Activated gamma-delta T cell treated with anti-CD3 and anti-CD28 coated beads, Interleukin-2, amount 50 U/mL, for 16 hours (primary cell): ENCODE results near the gene GPR137.
A peak's percentile ranks its signal among the peaks of the same experiment; 100 is the strongest.
"Not testable (repeated sequence)": the region's sequence is repeated elsewhere in the genome, so short reads cannot be mapped to it uniquely, and the experiment has no call there.

Source experiments
- DNase-seq: peaks from one replicate; pipeline ENCODE4 v3.0.0-alpha.2; 2020; ENCODE audit warnings: low read depth

GPR137 gene

DNA sequence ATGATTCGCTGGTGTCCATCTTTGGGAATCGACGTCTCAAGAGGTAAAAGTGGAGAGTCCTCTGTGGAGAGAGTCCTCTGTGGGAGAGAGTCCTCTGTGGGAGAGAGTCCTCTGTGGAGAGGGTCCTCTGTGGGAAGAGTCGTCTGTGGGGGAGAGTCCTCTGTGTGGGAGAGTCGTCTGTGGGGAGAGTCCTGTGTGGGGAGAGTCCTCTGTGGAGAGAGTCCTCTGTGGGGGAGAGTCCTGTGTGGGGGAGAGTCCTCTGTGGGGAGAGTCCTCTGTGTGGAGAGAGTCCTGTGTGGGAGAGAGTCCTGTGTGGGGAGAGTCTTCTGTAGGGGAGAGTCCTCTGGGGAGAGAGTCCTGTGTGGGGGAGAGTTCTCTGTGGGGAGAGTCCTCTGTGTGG lies 35.4 kb downstream of the GPR137 start:
- DNase-seq: no peak

DNA sequence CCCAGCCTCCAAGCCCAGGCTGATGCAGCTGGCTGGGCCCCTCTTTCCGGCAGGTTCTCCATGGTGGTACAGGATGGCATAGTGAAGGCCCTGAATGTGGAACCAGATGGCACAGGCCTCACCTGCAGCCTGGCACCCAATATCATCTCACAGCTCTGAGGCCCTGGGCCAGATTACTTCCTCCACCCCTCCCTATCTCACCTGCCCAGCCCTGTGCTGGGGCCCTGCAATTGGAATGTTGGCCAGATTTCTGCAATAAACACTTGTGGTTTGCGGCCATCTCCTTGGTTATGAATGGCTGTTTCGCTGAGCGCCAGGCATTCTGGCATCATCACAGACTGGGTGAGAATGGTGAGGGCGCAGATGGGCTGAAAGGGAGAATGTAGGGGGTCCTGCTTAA lies 35.9 kb downstream of the GPR137 start:
- no peak for DNase-seq

DNA sequence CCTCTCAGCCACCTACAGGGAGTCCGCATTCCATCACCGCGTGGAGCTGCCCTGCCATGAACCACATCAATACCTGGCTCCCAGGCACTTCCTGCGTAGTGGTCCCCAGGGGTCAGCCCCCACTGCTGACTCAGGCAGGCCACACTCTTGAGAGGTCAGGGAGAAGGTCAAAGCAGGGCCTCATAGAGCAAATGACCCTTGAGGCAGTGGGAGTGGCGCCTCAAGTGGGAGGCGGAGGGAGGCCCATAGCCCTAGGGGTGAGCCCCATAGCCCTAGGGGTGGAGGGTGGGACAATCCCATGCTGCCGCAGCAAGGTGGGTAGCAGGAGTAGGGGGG lies 37.2 kb downstream of the GPR137 start:
- no peak for DNase-seq

DNA sequence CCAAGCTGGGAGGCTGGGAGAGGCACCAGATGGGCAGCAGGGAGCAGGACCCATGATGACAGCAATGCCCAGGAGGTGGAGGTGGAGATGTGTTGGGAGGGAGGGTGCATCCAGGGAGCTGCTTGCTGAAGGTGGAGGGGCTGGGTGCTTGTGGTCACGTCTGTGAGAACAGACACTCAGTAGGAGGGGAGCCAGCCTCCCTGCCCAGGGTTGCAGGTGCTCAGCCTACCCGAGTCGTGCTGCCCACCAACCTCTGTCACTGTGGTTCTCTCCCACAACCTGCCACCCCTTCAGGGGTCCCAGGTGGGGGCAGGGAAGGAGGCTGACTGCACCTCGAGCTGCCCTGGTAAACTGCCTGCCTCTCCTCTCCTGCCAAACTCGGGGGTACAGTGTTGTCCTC lies 37.7 kb downstream of the GPR137 start:
- DNase-seq: no peak

DNA sequence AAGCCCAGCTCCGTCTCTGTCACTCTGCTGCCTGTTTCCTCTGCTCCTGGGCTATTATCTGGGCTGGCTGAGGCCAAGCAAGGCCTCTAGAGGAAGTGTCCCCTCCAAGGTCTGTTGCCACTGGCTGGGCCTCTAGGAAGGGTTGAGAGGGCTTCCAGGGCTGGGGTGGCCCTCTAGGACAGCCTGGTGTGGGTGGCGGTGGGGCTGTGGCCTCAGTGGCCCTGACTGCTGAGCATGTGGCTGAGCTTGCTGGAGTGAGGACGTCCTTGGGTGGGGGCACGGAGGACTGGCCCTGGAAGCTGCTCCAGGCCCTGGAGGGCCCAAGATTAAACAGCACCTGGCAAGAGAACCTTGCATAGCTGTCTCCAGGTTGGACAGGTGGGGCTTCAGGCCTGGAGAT lies 38.3 kb downstream of the GPR137 start:
- DNase-seq: not testable (repeated sequence)

DNA sequence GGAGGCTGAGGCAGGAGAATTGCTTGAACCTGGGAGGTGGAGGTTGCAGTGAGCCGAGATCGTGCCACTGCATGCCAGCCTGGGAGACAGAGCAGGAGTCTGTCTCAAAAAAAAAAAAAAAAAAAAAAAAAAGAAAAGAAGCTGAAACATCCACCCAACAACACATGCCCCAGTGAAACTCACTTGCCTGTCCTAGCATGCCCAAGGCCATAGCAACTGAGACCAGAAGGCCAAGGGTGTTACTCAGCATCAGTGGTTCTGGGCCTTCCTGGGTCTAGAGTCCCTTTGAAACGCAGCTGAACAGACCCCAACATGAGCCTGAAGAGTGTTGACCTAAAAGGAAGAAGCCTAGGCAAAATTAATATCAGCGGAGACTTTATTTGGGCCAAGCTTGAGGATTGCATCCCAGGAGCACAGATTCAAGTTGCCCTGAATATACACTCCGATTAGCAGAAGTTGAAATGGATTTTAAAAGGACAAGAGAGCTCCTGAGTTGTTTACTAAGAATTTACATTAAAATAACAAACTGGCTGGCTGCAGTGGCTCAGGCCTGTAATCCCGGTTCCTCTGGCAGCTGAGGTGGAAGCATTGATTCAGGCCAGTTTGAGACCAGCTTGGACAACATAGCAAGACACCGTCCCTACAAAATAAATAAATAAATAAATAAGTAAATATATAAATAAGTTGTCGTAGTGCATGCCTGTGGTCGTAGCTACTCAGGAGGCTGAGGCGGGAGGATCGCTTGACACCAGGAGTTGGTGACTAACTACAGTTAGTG lies 39.2 kb downstream of the GPR137 start:
- no peak for DNase-seq

DNA sequence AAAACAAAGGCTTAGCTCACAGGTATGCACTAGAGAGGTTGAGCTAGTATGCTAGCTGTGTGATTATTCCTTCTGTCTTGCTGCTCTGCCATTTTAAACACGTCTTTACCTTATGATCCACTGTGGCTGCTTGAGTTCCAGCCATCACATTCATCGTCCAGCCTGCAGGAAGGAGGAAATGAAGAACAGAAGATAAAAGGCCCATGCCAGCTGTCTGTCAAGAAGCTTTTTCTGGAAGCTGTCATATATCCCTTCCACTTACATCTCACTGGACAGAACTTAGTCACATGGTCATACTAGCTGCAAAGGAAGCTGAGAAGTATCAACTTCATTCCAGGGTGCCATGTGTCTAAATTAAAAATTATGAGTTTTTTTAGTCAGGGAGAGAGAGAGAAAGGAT lies 41.7 kb downstream of the GPR137 start:
- DNase-seq: no peak

DNA sequence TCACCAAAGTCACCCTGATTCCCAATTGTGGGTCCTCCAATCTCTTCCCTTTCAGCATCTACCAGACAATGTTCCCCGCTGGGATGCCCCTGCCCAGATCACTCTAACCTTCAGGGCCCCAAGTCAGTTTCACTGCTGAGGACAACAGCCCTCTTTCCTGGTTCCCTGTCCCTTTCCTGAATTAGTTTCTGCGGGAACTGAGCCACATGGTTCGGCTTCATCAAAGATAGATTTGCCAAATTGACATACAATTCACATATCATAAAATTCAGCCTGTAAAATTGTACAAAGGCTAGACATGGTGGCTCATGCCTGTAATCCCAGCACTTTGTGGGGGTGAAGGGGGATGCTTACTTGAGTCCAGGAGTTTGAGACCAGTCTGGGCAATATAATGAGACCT lies 42.3 kb downstream of the GPR137 start:
- no peak for DNase-seq

DNA sequence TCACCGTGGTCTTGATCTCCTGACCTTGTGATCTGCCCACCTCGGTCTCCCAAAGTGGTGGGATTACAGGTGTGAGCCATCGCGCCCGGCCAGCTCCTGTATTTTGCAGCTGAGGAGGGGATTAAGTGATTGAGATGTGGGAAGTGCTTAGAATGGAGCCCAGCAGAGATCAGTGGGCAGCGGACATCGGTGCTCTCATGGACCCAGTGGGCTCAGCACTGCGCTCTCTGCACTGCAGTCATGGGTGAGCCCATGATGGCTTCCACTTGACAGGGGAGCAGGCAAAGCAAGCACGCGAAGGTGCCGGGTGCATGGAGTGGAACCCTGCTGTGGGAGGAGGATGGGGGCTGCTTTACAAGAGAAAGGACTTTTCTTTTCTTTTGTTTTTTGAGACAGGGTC lies 45.2 kb downstream of the GPR137 start:
- no peak for DNase-seq

DNA sequence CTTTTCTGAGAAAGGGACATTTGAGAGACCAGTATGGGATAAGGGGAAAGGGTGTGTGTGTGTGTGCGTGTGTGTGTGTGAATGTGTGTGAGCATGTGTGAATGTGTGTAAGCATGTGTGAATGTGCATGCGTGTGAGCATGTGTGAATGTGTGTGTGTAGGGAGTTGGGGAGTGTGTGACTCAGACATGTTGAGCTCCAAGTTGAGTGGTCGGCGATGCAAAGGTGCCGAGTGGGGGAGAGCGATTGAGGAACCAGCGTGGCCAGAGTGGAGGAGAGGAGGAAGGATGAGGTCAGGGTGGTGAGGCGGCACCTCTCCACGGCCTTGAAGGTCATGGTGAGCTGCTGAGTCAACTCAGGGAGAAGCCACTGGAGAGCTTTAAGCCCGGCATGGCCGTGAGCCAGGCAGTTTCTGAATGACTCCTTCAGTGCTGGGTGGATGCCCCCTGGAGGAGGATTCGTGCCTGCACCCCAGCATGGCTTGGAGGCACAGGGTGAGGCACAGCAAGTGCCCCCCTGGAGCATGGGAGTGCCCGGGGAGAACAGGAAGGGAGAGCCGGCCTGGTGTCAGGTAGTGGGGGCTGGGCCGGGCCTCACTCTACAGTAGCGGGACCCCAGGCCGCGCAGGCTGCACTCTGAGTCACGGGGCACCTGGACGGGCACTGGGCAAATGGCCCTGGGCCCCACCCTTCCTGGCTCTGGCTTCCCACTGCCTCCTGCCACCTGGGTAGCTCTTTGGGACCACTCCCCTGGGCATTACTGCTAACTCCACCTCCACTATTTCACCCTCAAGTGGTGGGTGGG lies 46.1 kb downstream of the GPR137 start:
- peak; percentile 75 for DNase-seq

DNA sequence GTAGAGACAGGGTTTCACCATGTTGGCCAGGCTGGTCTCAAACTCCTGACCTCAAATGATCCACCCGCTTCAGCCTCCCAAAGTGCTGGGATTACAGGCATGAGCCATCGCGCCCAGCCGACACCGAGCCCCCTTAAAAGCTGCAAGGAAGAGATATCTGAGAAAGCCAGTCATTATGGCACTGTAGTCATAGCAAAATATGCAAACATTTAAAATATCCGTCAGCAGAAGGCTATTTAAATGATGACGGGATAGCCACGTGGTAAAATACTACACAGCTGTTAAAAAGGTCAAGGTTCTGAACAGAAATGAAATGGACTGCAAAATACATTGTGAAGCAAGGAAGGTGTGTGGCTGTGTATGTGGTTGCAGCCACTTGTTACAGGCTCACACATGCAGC lies 47.9 kb downstream of the GPR137 start:
- DNase-seq: no peak

DNA sequence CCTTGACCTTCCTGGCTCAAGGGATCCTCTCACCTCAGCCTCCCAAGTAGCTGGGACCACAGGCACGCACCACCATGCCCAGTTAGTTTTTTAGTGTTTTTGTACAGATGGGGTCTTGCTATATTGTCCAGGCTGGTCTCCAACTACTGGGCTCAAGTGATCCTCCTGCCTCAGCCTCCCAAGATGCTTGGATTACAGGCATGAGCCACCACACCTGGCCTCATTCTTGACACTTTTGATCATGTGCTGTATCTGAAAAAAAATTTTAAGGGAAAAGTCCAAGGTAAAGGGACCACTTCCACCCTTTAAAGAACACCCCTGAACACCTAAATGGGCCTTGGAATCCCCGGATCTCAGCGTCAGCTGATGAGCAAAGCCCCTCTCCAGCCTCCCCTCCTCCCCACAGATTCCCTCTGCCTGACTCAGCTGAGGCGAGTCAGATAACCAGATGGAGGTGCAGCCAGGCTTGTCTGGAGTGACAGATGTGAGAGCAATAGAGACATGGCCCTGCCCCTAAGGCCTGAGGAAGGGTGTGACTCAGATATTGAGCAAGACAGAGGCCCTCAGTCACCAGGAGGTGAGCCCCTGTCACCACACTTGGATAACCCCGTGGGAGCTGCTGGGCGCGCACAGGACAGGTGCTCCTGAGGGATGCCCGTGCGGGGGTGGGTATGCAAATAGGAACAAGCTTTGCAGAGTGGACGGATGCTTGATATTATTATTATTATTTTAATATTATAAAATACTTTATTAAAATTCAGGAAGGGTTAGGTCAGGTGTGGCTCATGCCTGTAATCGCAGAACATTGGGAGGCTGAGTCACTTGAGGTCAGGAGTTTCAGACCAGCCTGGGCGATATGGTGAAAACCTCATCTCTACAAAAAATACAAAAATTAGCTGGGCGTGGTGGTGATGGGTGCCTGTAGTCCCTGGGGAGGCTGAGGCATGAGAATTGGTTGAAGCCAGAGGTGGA lies 49.4 kb downstream of the GPR137 start:
- DNase-seq: no peak

DNA sequence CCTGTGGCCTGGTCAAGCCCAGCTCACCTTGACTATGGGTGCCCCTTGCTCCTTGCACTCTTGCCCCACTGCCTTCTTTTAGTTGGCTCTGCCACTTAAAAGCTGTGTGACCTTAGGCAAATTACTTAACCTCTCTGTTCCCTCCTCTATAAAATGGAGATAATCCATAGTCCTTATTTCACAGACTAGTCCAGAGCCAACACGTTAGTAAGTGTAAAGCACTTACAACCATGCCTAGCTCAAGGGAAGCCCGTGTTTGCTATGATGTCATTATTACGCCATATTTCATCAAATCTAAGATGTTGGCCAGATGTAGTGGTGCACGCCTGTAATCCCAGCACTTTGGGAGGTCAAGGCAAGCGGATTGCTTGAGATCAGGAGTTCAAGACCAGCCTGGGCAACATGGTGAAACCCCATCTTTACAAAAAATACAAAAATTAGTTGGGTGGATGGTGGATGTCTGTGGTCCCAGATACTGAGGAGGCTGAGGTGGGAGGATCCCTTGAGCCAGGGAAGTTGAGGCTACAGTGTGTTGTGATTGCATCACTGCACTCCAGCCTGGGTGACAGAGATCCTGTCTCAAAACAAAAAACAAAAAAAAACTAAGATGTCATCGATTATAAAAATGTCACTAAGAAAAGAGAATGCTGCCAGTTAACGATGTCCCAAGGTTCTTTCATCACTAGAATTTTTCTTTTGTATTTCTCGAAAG lies 52.0 kb downstream of the GPR137 start:
- no peak for DNase-seq

DNA sequence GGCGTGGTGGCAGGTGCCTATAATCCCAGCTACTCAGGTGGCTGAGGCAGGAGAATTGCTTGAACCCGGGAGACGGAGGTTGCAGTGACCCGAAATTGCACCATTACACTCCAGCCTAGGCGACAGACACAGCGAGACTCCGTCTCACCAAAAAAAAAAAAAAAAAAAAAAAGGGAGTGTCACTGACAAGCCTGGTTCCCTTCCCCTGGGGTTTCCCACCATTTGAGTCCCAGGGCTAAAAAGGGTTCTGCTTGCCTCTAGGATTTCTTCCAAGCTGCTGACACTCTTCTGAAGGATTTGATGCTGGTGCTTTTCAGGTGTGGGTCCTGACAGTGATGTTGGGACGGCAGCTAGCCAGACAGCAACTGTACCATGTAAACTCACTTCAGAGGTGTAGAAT lies 53.1 kb downstream of the GPR137 start:
- no peak for DNase-seq
